HG02884 (cell line): ENCODE results near the gene SLC1A2.

Experiments
- ATAC-seq: cut with Tn5 transposase; IDR thresholded peaks from one replicate; pipeline ENCODE4 v1.9.1; 2021; ENCODE audit warnings: mild to moderate bottlenecking, moderate library complexity; ENCODE audit not compliant: unreplicated experiment

SLC1A2 gene

DNA sequence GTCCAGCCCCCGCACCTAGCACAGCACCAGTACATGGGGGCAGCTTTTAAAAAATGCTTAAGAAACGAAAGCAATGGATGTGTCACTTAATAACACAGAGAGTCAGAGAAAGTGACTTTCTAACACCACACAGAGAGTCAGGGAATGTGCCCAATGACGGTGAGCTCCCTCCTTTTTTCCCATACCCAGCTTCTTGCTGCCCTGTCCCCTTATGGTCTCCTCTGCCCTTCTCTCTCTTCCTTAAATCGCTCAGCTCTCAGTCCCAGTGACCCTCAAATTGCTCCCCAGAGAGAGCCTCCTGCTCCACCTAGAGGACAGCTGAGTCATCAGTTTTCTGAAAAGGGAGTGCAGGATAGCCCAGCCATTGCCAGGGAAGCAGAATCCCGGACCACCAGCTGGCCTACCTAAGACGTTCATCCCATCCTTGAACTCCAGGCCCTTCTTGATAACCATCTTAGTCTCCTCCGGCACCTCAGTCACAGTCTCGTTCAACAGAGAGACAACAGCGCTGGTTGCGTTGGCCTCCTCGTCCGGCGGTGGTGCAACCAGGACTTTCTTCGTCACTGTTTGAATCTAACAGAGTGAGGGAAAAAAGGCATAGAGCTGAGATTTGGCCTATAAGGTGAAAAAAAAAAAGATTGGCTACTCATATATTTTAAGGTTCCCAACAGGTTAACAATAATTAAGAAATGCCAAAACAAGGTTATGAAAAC lies 113.5 kb downstream of the SLC1A2 start:
- ATAC-seq: no peak

GRCh38 chr11:35304900-35305460 lies 114.4 kb downstream of the SLC1A2 start:
- ATAC-seq: no peak

GRCh38 chr11:35304386-35304775 lies 115.0 kb downstream of the SLC1A2 start:
- ATAC-seq: no peak

DNA sequence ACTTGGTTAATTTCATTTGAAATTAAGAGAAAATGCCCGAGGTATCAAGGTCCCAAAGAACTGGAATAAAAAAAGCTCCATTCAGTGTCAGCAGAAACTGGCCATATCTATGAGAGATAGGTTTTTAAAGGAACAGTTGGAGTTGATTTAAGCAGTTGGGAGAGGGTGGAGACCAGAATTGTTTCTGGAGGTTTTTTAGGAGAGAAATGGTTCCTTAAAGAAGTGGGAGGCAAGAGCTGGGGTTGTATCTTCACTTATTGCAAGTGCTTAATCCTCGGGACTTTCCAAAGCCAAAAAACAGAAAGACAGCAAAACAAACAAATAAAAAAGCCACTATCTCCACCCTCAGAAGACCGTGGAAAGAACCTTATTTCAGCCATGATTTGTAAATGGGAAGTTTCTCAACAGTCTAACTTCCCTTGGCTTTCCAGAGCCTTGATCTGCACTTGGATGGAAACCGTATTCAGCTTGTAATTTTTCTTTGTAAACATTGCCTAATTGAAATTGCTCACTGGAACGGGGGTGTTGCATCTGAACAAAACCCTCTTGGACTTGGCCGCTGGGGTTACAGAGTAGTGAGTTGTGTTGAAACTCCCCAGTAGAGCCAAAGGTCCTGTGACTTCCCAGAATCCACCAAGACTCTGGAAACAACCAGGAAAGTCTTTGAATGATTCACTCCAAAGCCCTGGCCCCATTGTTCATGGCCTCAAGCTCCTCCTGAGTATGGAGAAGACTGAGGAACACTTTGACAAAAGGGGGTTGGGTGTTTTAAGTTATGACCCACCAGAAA lies 115.6 kb downstream of the SLC1A2 start:
- ATAC-seq: no peak

DNA sequence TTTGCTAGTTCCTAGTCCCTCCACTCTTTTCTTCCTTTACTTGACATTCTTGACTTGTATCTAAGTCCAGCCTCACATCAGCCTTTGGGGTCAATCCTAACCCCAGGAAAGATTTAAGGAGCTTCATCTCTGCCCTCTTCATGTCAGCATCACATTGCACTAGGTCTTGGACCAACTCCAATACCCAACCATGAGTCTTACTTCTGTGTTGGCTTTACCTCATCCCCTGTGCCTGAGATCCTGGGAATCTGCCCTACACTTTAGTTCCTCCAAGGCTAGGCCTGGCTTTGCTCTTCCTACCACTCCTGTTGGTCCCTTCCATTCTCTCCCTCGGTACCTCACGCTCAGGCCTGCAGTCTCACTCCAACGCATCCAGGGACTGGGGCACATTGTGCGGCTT lies 117.0 kb downstream of the SLC1A2 start:
- ATAC-seq: no peak

- ATAC-seq: no peak
Observed at GRCh38 chr11:35298369-35298768, 121.0 kb downstream of the SLC1A2 start.

DNA sequence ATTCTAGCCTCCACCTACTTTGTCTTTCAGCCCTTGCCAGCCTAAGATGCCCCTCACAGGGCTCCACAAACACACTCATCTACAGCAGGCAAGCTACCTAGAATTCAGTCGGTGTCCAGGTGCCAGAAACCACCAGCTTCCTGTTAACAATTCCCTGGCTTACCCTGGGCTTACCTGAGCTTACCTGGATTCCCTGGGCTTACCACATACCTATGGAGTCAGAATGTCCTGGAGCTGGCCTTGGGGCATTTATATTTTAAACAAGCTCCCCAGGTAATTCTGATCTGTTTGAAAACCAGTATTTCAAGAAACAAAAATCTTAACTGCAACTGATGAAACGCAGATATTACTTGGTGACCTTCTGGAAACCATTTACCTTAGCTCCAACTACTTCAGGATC lies 123.6 kb downstream of the SLC1A2 start:
- no peak for ATAC-seq

- ATAC-seq: no peak
Observed at GRCh38 chr11:35293699-35294098, 125.7 kb downstream of the SLC1A2 start.

- no peak for ATAC-seq
Observed at GRCh38 chr11:35293035-35293434, 126.3 kb downstream of the SLC1A2 start.

GRCh38 chr11:35292279-35292678 lies 127.1 kb downstream of the SLC1A2 start:
- no peak for ATAC-seq

GRCh38 chr11:35290876-35291275 lies 128.5 kb downstream of the SLC1A2 start:
- no peak for ATAC-seq

DNA sequence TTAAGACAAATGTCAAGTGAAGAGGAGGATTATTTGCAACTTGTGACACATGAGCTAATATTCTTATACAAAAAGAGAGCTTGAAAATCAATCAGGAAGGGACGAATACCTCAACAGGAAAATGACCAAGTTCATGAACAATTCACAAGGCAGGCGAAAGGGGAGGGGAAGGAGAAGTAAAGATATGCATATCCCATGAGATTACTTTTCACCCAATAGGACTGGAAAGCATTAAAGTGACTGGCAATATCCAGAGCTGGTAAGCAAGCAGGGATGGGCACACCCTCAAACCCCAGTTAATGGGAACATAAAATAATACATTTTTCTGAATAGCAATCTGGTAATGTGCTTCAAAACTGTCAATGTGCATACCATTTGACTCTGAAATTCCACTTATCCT lies 129.5 kb downstream of the SLC1A2 start:
- ATAC-seq: no peak

DNA sequence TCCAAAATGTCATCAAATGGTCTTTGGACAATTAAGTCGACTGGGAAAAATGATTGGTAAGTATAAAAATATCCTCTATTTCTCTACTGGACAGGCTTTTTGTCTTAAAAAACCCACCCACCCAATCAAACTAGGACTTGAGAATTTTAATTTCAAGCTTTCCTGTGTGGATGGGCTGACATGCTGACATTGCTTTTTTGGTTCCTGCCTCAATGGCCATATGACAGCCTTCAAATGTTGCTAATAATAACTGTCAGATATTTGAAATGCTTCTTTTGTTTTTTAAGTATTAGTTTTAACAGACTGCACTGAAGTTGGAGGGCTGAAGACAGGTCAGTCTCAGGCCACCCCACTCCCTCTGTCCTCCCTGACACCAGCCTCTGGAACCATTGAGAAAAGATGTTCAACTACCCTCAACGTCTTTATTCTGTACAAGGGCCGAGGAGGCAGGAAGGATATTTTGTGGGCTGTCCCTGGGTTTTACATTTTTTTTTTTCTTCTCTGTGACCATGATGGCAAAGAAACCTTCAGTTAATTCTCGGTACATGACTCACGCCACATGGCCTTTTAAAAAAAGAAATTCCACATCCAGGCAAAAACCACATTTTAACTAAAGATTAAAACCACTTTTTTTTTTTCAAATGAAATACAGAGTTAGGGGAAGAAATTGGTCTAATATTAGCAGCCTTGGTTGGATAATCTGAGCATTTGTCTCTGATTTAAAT lies 130.4 kb downstream of the SLC1A2 start:
- ATAC-seq: no peak

DNA sequence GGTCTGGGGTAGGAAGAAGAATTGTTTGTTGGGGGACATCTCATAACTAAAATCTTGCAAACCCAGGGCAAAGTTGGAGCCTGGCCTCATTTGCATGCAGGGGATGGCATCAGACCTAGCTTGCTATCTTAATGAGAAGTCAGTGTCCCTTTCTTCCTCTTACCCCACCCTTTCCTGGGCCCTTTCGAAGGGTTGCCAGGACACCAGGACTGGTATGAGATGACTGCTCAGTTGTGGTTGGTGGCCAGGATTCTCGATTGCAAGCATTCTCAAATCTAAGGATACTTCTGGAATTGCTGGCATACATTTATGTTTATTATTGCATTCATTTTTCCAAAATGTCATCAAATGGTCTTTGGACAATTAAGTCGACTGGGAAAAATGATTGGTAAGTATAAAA lies 131.0 kb downstream of the SLC1A2 start:
- ATAC-seq: no peak

- ATAC-seq: no peak
Observed at GRCh38 chr11:35287344-35287890, 131.9 kb downstream of the SLC1A2 start.

DNA sequence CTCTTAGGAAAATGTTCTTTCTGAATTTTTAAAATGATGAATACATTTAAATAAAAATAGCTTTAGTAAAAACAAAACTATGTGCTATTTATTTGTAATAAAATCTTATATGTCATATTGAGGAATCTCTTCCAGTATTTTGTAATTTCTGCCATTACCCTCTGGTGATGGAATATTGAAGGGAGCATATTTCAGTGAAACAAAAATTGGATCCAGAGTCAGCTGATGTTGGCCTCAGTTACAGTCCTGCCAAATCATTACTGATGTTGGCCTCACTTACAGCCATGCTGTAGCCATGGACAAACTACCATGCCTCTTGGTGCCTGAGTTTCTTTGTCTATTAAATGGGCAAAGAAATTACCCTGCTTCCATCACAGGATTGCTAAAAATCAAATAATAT lies 133.2 kb downstream of the SLC1A2 start:
- ATAC-seq: no peak

DNA sequence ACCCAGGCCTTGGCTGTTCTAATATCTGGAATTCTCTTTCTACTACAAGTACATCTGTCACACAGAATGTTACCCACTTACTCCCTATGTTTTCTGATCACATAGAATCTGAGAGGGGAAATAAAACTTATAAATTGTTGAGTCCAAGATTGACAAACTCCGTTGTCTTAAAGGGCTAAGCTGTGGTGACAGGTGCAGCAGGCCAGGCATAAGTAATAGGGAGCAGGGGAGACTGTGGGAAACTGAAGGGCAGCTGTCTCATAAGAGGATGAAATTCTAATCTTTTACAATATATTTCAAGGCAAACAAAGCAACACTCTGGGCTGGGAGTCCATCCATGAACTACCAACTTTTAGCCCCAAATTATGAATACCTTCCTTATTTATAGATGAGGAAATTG lies 133.9 kb downstream of the SLC1A2 start:
- no peak for ATAC-seq

DNA sequence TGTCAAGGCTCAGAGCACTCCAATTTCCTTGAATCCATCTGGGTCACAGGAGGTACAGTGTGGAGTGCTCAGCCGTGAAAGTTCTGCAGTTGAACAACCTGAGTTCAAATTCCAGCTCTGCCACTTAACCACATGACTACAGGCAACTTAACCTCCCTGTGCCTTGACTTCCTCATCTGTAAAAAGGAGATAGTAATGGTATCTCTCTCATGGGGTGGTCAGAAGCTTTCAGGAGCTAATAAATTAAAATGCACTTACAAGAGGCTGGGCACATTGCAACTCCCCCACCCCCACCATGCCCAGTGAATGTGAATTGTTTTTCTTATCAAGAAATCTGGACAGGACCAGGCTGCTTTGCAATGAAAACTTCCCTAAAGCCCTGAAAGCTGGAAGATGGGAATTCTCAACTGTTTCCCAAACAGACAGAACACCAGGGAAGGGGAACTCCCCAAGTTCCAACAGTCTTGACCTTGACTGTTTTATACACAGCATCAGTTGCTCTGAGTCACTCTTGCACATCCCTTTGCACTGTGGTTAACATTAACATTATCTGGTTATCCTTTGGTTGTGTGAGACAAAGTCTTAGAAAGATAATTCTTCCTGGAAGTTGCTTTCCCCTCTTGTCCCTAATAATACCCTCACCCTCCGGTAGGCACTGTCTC lies 137.0 kb downstream of the SLC1A2 start:
- ATAC-seq: no peak

DNA sequence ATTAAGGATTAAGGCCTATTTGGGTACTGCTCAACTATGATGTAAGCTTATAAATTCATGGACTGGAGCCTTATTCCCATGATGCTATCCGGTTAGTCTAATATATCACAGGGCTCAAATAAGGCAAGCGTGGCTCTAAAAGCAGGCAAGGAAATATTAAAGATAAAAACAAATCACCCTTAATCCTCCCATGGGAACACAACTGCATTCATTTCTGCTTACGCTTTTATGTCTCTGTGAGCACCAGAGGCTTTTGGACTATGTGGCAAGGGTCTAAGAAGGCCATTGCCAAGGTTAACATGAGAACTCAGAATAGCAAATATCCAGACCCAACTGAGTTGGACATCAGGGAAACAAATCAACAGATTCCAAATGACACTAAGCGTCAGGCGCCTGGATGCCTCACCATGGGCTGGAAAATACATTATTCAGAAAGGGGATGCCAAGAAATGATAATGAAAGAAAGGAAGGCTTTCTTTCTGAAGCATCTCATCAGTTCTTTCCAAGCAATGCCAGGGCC lies 138.1 kb downstream of the SLC1A2 start:
- no peak for ATAC-seq

GRCh38 chr11:35280727-35281126 lies 138.6 kb downstream of the SLC1A2 start:
- ATAC-seq: no peak
